HepG2 (cell line): ENCODE results near the gene SLC27A1. TPM values are rescaled to one million over a fixed set of nuclear protein-coding genes. Genes with fewer than 3 reads are reported as not detected.

Experiments
- ARID2 ChIP-seq: sonication (generic); formaldehyde crosslinking; IDR thresholded peaks from 2 replicates; pipeline ENCODE4 v1.8.1; 2022; ENCODE audit warnings: mild to moderate bottlenecking, missing genetic modification reagents, borderline replicate concordance
- FIP1L1 ChIP-seq: fragments of 200-400 bp; formaldehyde crosslinking; IDR thresholded peaks from 2 replicates; pipeline ENCODE4 v1.6.1; 2018; ENCODE audit warnings: low read depth, mild to moderate bottlenecking, low read length, moderate library complexity, borderline replicate concordance; ENCODE audit not compliant: insufficient read depth
- GPBP1L1 ChIP-seq: sonication (generic); formaldehyde crosslinking; IDR thresholded peaks from 2 replicates; pipeline ENCODE4 v1.5.0; 2020; ENCODE audit warnings: mild to moderate bottlenecking, missing genetic modification reagents
- HNRNPL ChIP-seq: fragments of 200-400 bp; formaldehyde crosslinking; IDR thresholded peaks from 2 replicates; pipeline ENCODE4 v1.6.1; 2017; ENCODE audit warnings: mild to moderate bottlenecking, low read depth, low read length
- MNT ChIP-seq: fragments of 450-650 bp; IDR thresholded peaks from 2 replicates; pipeline ENCODE4 v1.6.1; 2016
- NCOR1 ChIP-seq: fragments of 200-600 bp; sonication (generic); IDR thresholded peaks from 2 replicates; pipeline ENCODE4 v1.7.0; 2017; ENCODE audit warnings: antibody characterized with exemption, low read length, borderline replicate concordance
- SRF ChIP-seq: IDR thresholded peaks from 2 replicates; pipeline ENCODE4 v1.6.1; 2011; ENCODE audit warnings: mild to moderate bottlenecking, low read depth, low read length, moderate library complexity
- TCF12 ChIP-seq, 2 experiments: fragments of 450-650 bp in 1 of 2; sonication (generic) in 1 of 2; formaldehyde crosslinking in 1 of 2; IDR thresholded peaks; 2 replicates each; pipeline versions ENCODE4 v1.6.1 to v1.8.0; 2017 to 2022; ENCODE audit warnings: antibody characterized with exemption in 1 of 2, mild to moderate bottlenecking in 1 of 2, missing genetic modification reagents in 1 of 2, moderate library complexity in 1 of 2
- ZBTB49 ChIP-seq: sonication (generic); formaldehyde crosslinking; IDR thresholded peaks from 2 replicates; pipeline ENCODE4 v1.4.0; 2020; ENCODE audit warnings: missing genetic modification reagents, borderline replicate concordance
- ZFP62 ChIP-seq: sonication (generic); formaldehyde crosslinking; IDR thresholded peaks from 2 replicates; pipeline ENCODE4 v1.4.0; 2020; ENCODE audit warnings: missing genetic modification reagents
- ZHX1 ChIP-seq: sonication (generic); formaldehyde crosslinking; IDR thresholded peaks from 2 replicates; pipeline ENCODE4 v1.8.1; 2022; ENCODE audit warnings: low read depth, mild to moderate bottlenecking, missing genetic modification reagents
- ZNF530 ChIP-seq: sonication (generic); formaldehyde crosslinking; IDR thresholded peaks from 2 replicates; pipeline ENCODE4 v1.5.0; 2020; ENCODE audit warnings: low read depth, mild to moderate bottlenecking, missing genetic modification reagents
- ZNF574 ChIP-seq: sonication (generic); formaldehyde crosslinking; IDR thresholded peaks from 2 replicates; pipeline ENCODE4 v1.4.0; 2020; ENCODE audit warnings: missing genetic modification reagents
- ZNF605 ChIP-seq: sonication (generic); formaldehyde crosslinking; IDR thresholded peaks from 2 replicates; pipeline ENCODE4 v1.8.0; 2022; ENCODE audit warnings: mild to moderate bottlenecking, missing genetic modification reagents
- ZNF724P ChIP-seq: sonication (generic); formaldehyde crosslinking; IDR thresholded peaks from 2 replicates; pipeline ENCODE4 v1.8.0; 2022; ENCODE audit warnings: missing genetic modification reagents, borderline replicate concordance
- ZSCAN5A ChIP-seq: sonication (generic); formaldehyde crosslinking; IDR thresholded peaks from 2 replicates; pipeline ENCODE4 v1.8.0; 2022; ENCODE audit warnings: mild to moderate bottlenecking, missing genetic modification reagents, borderline replicate concordance
- polyA plus RNA-seq, 8 experiments: library from polyadenylated mRNA; depleted of rRNA in 3 of 8; stranded (reverse) in 7 of 8; unstranded in 1 of 8; fragments of >200 nt; fragmentation: Illumina TruSeq in 4 of 8; extraction: Trizol in 4 of 8; gene quantifications; 2 replicates each; pipeline versions ENCODE4 v1.2.1 to v1.2.3, GENCODE V29; 2011 to 2016; ENCODE audit warnings: low read depth in 4 of 8, missing spikeins in 1 of 8, mixed read lengths in 1 of 8; ENCODE audit not compliant: insufficient read depth in 1 of 8
- total RNA-seq, 5 experiments: library from RNA; depleted of rRNA; stranded (reverse); fragments of >200 nt; fragmentation: Illumina TruSeq; extraction: Trizol; gene quantifications; 2 replicates each; pipeline ENCODE4 v1.2.3, GENCODE V29; 2016; ENCODE audit warnings: low read depth in 1 of 5

Gene SLC27A1
- total and polyA plus RNA-seq, 2 of the 13 experiments (the other 11 are each of a cell fraction or from before 2014, with no cell fraction given) = 4.1 to 8.8 TPM

- TF ChIP-seq NCOR1 (no peak), ZNF530 (CRISPR knock-in tag) (no peak), ZFP62 (CRISPR knock-in tag) (no peak), ZHX1 (no peak), SRF (0 out of 2 replicates have a peak, but pooled peaks have one; percentile 18), MNT (peak; percentile 73), ZNF605 (CRISPR knock-in tag) (peak; percentile 46), ZNF574 (CRISPR knock-in tag) (peak; percentile 98), GPBP1L1 (CRISPR knock-in tag) (no peak), ZBTB49 (no peak), HNRNPL (no peak), ARID2 (CRISPR knock-in tag) (no peak), TCF12 (IDR thresholded peaks at IDR 0.05) (no peak), TCF12 (CRISPR knock-in tag; IDR thresholded peaks at IDR 0.05) (no peak), ZSCAN5A (CRISPR knock-in tag) (no peak), ZNF724P (CRISPR knock-in tag) (no peak), FIP1L1 (no peak)
Observed at GRCh38 chr19:17469481-17470067, 750 bp upstream of the SLC27A1 start (continued).
